BJ (cell line): Measurements from ENCODE around the gene PDE5A. TPM values are rescaled to one million over a fixed set of nuclear protein-coding genes. Genes with fewer than 3 reads are reported as not detected.

Experiments used
- CTCF ChIA-PET: fragments of 350-600 bp; formaldehyde crosslinking; extraction: SDS; loops from one replicate; lab custom pipeline; 2021; ENCODE audit warnings: antibody characterized with exemption, inconsistent platforms; lab: Yijun Ruan, JAX
- POLR2A ChIA-PET: fragments of 300-600 bp; sonication (Branson Sonifier 250); formaldehyde crosslinking; extraction: SDS; loops from one replicate; lab custom pipeline; 2021; ENCODE audit warnings: antibody characterized with exemption; lab: Charles Lee
- DNase-seq: peaks from one replicate; pipeline ENCODE4 v3.0.0-alpha.2; 2011; ENCODE audit warnings: low read depth
- H3K27me3 ChIP-seq: 2 replicates; pipeline ENCODE4 v1.6.0; 2011; ENCODE audit warnings: low read length; ENCODE audit not compliant: control insufficient read depth, insufficient read depth
- H3K36me3 ChIP-seq: 2 replicates; pipeline ENCODE4 v1.5.1; 2011; ENCODE audit warnings: low read length; ENCODE audit not compliant: control insufficient read depth, insufficient read depth
- H3K4me3 ChIP-seq: 2 replicates; pipeline ENCODE4 v1.5.1; 2011; ENCODE audit warnings: low read depth, mild to moderate bottlenecking, control low read depth, low read length
- polyA plus RNA-seq: library from polyadenylated mRNA; depleted of rRNA; stranded (reverse); fragments of >200 nt; gene quantifications from 2 replicates; pipeline ENCODE4 v1.2.3, GENCODE V29; 2011
- TF ChIP-seq, protein P1 (sequence below): IDR thresholded peaks from 2 replicates; pipeline ENCODE4 v1.5.1; 2011; ENCODE audit warnings: low read depth, mild to moderate bottlenecking, control low read depth, inconsistent platforms, low read length, moderate library complexity; ENCODE audit not compliant: insufficient read depth

PDE5A gene
- polyA plus RNA-seq, 1 experiment = 69.0 TPM

GRCh38 chr4:119525771-119526712 is 102.6 kb downstream of the PDE5A start:
- Histone ChIP-seq H3K4me3 (no peak overlapping the region), H3K36me3 (peaks cover 6% of the 10 kb centered on the region), H3K27me3 (no peaks in the 10 kb centered on the region)
- DNase-seq = no peak
- CTCF ChIA-PET = interaction anchor here (1.0 to 1.1 kb wide), 2 partner anchors 11 to 102 kb away, joined by 3 read pairs; no protein-coding TSS in a partner anchor
- TF ChIP-seq, protein P1, sequence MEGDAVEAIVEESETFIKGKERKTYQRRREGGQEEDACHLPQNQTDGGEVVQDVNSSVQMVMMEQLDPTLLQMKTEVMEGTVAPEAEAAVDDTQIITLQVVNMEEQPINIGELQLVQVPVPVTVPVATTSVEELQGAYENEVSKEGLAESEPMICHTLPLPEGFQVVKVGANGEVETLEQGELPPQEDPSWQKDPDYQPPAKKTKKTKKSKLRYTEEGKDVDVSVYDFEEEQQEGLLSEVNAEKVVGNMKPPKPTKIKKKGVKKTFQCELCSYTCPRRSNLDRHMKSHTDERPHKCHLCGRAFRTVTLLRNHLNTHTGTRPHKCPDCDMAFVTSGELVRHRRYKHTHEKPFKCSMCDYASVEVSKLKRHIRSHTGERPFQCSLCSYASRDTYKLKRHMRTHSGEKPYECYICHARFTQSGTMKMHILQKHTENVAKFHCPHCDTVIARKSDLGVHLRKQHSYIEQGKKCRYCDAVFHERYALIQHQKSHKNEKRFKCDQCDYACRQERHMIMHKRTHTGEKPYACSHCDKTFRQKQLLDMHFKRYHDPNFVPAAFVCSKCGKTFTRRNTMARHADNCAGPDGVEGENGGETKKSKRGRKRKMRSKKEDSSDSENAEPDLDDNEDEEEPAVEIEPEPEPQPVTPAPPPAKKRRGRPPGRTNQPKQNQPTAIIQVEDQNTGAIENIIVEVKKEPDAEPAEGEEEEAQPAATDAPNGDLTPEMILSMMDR = no peak
- POLR2A ChIA-PET = interaction anchor here (0.5 kb wide), 1 partner anchor 636 kb away, joined by 4 read pairs; no protein-coding TSS in a partner anchor

- CTCF ChIA-PET = interaction anchor here (1.0 kb wide), 1 partner anchor 10 kb away, joined by 3 read pairs; no protein-coding TSS in a partner anchor
- TF ChIP-seq, protein P1 = no peak
- DNase-seq = peak; percentile 43
Measured at GRCh38 chr4:119525005-119525749, 103.4 kb downstream of the PDE5A start.

GRCh38 chr4:119523399-119523798 is 105.2 kb downstream of the PDE5A start:
- H3K27me3 ChIP-seq = no peaks in the 10 kb centered on the region
- ChIA-PET POLR2A (no interaction called here), CTCF (no interaction called here)
- DNase-seq = no peak
- peaks cover 2% of the 10 kb centered on the region for H3K36me3 ChIP-seq
- no peak overlapping the region for H3K4me3 ChIP-seq
- TF ChIP-seq, protein P1 = no peak

More at GRCh38 chr4:119525005-119525749, 103.4 kb downstream of the PDE5A start:
- POLR2A ChIA-PET = interaction anchor here (0.5 to 0.6 kb wide), 2 partner anchors 536 to 635 kb away, joined by 3 to 4 read pairs; no protein-coding TSS in a partner anchor
- Histone ChIP-seq H3K27me3 (no peaks in the 10 kb centered on the region), H3K4me3 (no peak overlapping the region), H3K36me3 (peaks cover 6% of the 10 kb centered on the region)

DNA sequence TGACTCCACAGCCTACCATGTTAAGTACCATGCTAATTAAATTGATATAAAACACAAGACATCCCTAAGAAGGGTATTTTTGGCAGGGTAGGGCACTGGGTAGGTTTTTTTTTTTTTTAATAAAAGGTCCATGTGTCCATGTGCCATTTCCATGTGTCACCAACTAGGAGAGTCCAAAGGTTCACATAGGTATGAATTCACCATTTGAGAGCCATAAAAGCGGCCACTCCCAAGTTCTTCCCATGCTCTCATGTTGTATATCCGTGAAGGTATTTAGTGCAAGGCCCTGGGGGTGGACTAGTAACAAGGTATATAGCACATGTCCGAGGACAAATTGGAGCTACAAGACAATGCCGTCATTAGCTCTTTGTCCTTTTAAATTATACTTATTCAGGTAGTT is 107.3 kb downstream of the PDE5A start:
- H3K36me3 ChIP-seq = peaks cover 1% of the 10 kb centered on the region; the same call in 1 of the 2 replicates
- no peak overlapping the region for H3K4me3 ChIP-seq
- TF ChIP-seq, protein P1 = no peak
- ChIA-PET CTCF (no interaction called here), POLR2A (no interaction called here)
- H3K27me3 ChIP-seq = no peaks in the 10 kb centered on the region
- no peak for DNase-seq
